Stimulated activated CD8-positive, alpha-beta memory T cell treated with anti-CD3 and anti-CD28 coated beads, Interleukin-7, amount 100 ng/mL, for 1 hour (primary cell): Measurements from ENCODE around the gene NBR1.
"Not testable (repeated sequence)": the region's sequence is repeated elsewhere in the genome, so short reads cannot be mapped to it uniquely, and the experiment has no call there.

Experiments used
- DNase-seq, 2 donors: peaks; one replicate each; pipeline ENCODE4 v3.0.0-alpha.2; 2020; ENCODE audit warnings: low read depth in 2 of 2

NBR1 gene

GRCh38 chr17:43215341-43215740 lies 44.3 kb downstream of the NBR1 start:
- no peak for DNase-seq

GRCh38 chr17:43216369-43216761 lies 45.4 kb downstream of the NBR1 start:
- no peak for DNase-seq

GRCh38 chr17:43216762-43217613 lies 46.0 kb downstream of the NBR1 start:
- DNase-seq, result no peak

GRCh38 chr17:43217614-43218087 lies 46.6 kb downstream of the NBR1 start:
- DNase-seq, result no peak

- DNase-seq, result no peak
Observed at GRCh38 chr17:43219001-43219400, 48.0 kb downstream of the NBR1 start.

GRCh38 chr17:43219746-43220380 lies 48.8 kb downstream of the NBR1 start:
- DNase-seq, result no peak

GRCh38 chr17:43220511-43221125 lies 49.6 kb downstream of the NBR1 start:
- DNase-seq, result no peak

- no peak for DNase-seq
Observed at GRCh38 chr17:43224146-43224705, 53.2 kb downstream of the NBR1 start.

GRCh38 chr17:43226393-43226792 lies 55.4 kb downstream of the NBR1 start:
- no peak for DNase-seq

- not testable (repeated sequence) for DNase-seq
Observed at GRCh38 chr17:43228020-43228782, 57.2 kb downstream of the NBR1 start, which contains the start of gene CCDC200. CCDC200 (minus strand) TSS chr17:43228623; CDS start chr17:43228554, 69 bp downstream.

GRCh38 chr17:43231205-43232020 lies 60.4 kb downstream of the NBR1 start:
- not testable (repeated sequence) for DNase-seq

GRCh38 chr17:43232021-43232699 lies 61.1 kb downstream of the NBR1 start:
- DNase-seq, result not testable (repeated sequence)

- not testable (repeated sequence) for DNase-seq
Observed at GRCh38 chr17:43233263-43233662, 62.2 kb downstream of the NBR1 start.

- not testable (repeated sequence) for DNase-seq
Observed at GRCh38 chr17:43233877-43234276, 62.9 kb downstream of the NBR1 start, which contains the start of gene RNU2-1. RNU2-1 (minus strand) TSS chr17:43233977.

- not testable (repeated sequence) for DNase-seq
Observed at GRCh38 chr17:43239597-43239996, 68.6 kb downstream of the NBR1 start.

- DNase-seq, result not testable (repeated sequence)
Observed at GRCh38 chr17:43240596-43241352, 69.8 kb downstream of the NBR1 start.

GRCh38 chr17:43246456-43246855 lies 75.4 kb downstream of the NBR1 start:
- DNase-seq, result not testable (repeated sequence)
